ENCODE results near the gene IARS1. TPM values are rescaled to one million over a fixed set of nuclear protein-coding genes. Genes with fewer than 3 reads are reported as not detected.

IARS1 gene
- 247 and 401 TPM in 2 replicates for total RNA-seq (2014; rRNA removed; shearing (Covaris generic); ENCODE audit: low replicate concordance)

- H3K4me3 ChIP-seq (ENCODE audit: low read length), result peak within 1 kb of the TSS; percentile 93
- peak within 1 kb of the TSS; percentile 16; the same call in 1 of the 2 replicates for H2AFZ ChIP-seq (ENCODE audit: low read length)
- peaks cover 66% of the 10 kb centered on the region for H3K79me2 ChIP-seq (ENCODE audit: low read length)
Measured at GRCh38 chr9:92293452-92294296, at the start of gene IARS1. Gene IARS1 (minus strand): TSS chr9:92293697. CDS start chr9:92289419, 4,278 bp downstream.

GRCh38 chr9:92342825-92343488 lies 49.5 kb upstream of the IARS1 start:
- Histone ChIP-seq H3K9ac (ENCODE audit: low read length) (no peak overlapping the region), H2AFZ (ENCODE audit: low read length) (no peak overlapping the region), H3K9me3 (ENCODE audit: low read length) (no peaks in the 10 kb centered on the region; the same call in 1 of the 2 replicates), H3K27ac (ENCODE audit: low read length) (no peak overlapping the region), H3K36me3 (ENCODE audit: insufficient read depth, low read length) (peaks cover 42% of the 10 kb centered on the region), H3K4me1 (ENCODE audit: low read length) (no peaks in the 10 kb centered on the region), H3K9me2 (replicated peaks; ENCODE audit: insufficient read depth, low read length) (no peaks in the 10 kb centered on the region), H3K27me3 (ENCODE audit: low read length) (no peaks in the 10 kb centered on the region), H3K4me2 (ENCODE audit: low read depth, low read length, poor library complexity, severe bottlenecking) (no peak overlapping the region), H3K4me3 (ENCODE audit: low read length) (no peak overlapping the region), H3K79me2 (ENCODE audit: low read length) (peaks cover 12% of the 10 kb centered on the region), H4K20me1 (ENCODE audit: insufficient read depth, low read depth, low read length) (no peaks in the 10 kb centered on the region)
- peak; percentile 49 for DNase-seq

More at GRCh38 chr9:92293452-92294296, at the start of gene IARS1:
- H3K27me3 ChIP-seq (ENCODE audit: low read length), result no peaks in the 10 kb centered on the region
- peaks cover 55% of the 10 kb centered on the region for H3K4me1 ChIP-seq (ENCODE audit: low read length)
- peaks cover 11% of the 10 kb centered on the region for H4K20me1 ChIP-seq (ENCODE audit: insufficient read depth, low read depth, low read length)
- peak; percentile 99 for DNase-seq
- H3K4me2 ChIP-seq (ENCODE audit: low read depth, low read length, poor library complexity, severe bottlenecking), result peak within 1 kb of the TSS; percentile 93
- H3K9me3 ChIP-seq (ENCODE audit: low read length), result no peaks in the 10 kb centered on the region
- peaks cover 53% of the 10 kb centered on the region for H3K36me3 ChIP-seq (ENCODE audit: insufficient read depth, low read length)
- peak within 1 kb of the TSS; percentile 94 for H3K9ac ChIP-seq (ENCODE audit: low read length)
- H3K27ac ChIP-seq (ENCODE audit: low read length), result peak within 1 kb of the TSS; percentile 88
- no peaks in the 10 kb centered on the region for H3K9me2 ChIP-seq (replicated peaks; ENCODE audit: insufficient read depth, low read length)

- peaks cover 10% of the 10 kb centered on the region for H3K79me2 ChIP-seq (ENCODE audit: low read length)
- DNase-seq, result no peak
Measured at GRCh38 chr9:92341578-92341977, 48.1 kb upstream of the IARS1 start.

GRCh38 chr9:92333282-92333634 lies 39.8 kb upstream of the IARS1 start:
- Histone ChIP-seq H2AFZ (ENCODE audit: low read length) (no peak overlapping the region), H3K9ac (ENCODE audit: low read length) (no peak overlapping the region), H3K27me3 (ENCODE audit: low read length) (no peaks in the 10 kb centered on the region), H3K36me3 (ENCODE audit: insufficient read depth, low read length) (peaks cover 47% of the 10 kb centered on the region), H3K9me3 (ENCODE audit: low read length) (no peaks in the 10 kb centered on the region), H3K4me2 (ENCODE audit: low read depth, low read length, poor library complexity, severe bottlenecking) (no peak overlapping the region), H3K9me2 (replicated peaks; ENCODE audit: insufficient read depth, low read length) (no peaks in the 10 kb centered on the region), H4K20me1 (ENCODE audit: insufficient read depth, low read depth, low read length) (no peaks in the 10 kb centered on the region), H3K79me2 (ENCODE audit: low read length) (peaks cover 56% of the 10 kb centered on the region), H3K4me1 (ENCODE audit: low read length) (peaks cover 5% of the 10 kb centered on the region), H3K4me3 (ENCODE audit: low read length) (no peak overlapping the region), H3K27ac (ENCODE audit: low read length) (no peak overlapping the region)
- DNase-seq, result no peak

More at GRCh38 chr9:92341578-92341977, 48.1 kb upstream of the IARS1 start:
- H3K36me3 ChIP-seq (ENCODE audit: insufficient read depth, low read length), result peaks cover 47% of the 10 kb centered on the region
- no peaks in the 10 kb centered on the region for H3K27me3 ChIP-seq (ENCODE audit: low read length)
- H3K27ac ChIP-seq (ENCODE audit: low read length), result no peak overlapping the region
- no peaks in the 10 kb centered on the region for H3K4me1 ChIP-seq (ENCODE audit: low read length)
- no peak overlapping the region for H2AFZ ChIP-seq (ENCODE audit: low read length)
- no peaks in the 10 kb centered on the region for H3K9me2 ChIP-seq (replicated peaks; ENCODE audit: insufficient read depth, low read length)
- no peaks in the 10 kb centered on the region for H4K20me1 ChIP-seq (ENCODE audit: insufficient read depth, low read depth, low read length)
- H3K9ac ChIP-seq (ENCODE audit: low read length), result no peak overlapping the region
- no peak overlapping the region for H3K4me3 ChIP-seq (ENCODE audit: low read length)
- H3K9me3 ChIP-seq (ENCODE audit: low read length), result no peaks in the 10 kb centered on the region; the same call in 1 of the 2 replicates
- no peak overlapping the region for H3K4me2 ChIP-seq (ENCODE audit: low read depth, low read length, poor library complexity, severe bottlenecking)

- Histone ChIP-seq H3K36me3 (ENCODE audit: insufficient read depth, low read length) (peaks cover 42% of the 10 kb centered on the region), H3K4me3 (ENCODE audit: low read length) (no peak overlapping the region), H3K27me3 (ENCODE audit: low read length) (no peaks in the 10 kb centered on the region), H3K9me3 (ENCODE audit: low read length) (no peaks in the 10 kb centered on the region), H3K4me2 (ENCODE audit: low read depth, low read length, poor library complexity, severe bottlenecking) (no peak overlapping the region), H3K4me1 (ENCODE audit: low read length) (peaks cover 10% of the 10 kb centered on the region), H3K27ac (ENCODE audit: low read length) (no peak overlapping the region), H3K79me2 (ENCODE audit: low read length) (peaks cover 61% of the 10 kb centered on the region), H3K9ac (ENCODE audit: low read length) (no peak overlapping the region), H2AFZ (ENCODE audit: low read length) (no peak overlapping the region), H3K9me2 (replicated peaks; ENCODE audit: insufficient read depth, low read length) (no peaks in the 10 kb centered on the region), H4K20me1 (ENCODE audit: insufficient read depth, low read depth, low read length) (no peaks in the 10 kb centered on the region)
- DNase-seq, result no peak
Measured at GRCh38 chr9:92332577-92333281, 39.2 kb upstream of the IARS1 start.

- DNase-seq, result peak; percentile 72
- peak overlapping the region; percentile 42; the same call in 1 of the 2 replicates for H3K27ac ChIP-seq (ENCODE audit: low read length)
- peaks cover 35% of the 10 kb centered on the region for H3K4me1 ChIP-seq (ENCODE audit: low read length)
- H3K27me3 ChIP-seq (ENCODE audit: low read length), result no peaks in the 10 kb centered on the region
- peaks cover 11% of the 10 kb centered on the region for H3K36me3 ChIP-seq (ENCODE audit: insufficient read depth, low read length)
- H4K20me1 ChIP-seq (ENCODE audit: insufficient read depth, low read depth, low read length), result no peaks in the 10 kb centered on the region
- peak overlapping the region; percentile 75 for H3K4me3 ChIP-seq (ENCODE audit: low read length)
- peaks cover 86% of the 10 kb centered on the region for H3K79me2 ChIP-seq (ENCODE audit: low read length)
- no peaks in the 10 kb centered on the region for H3K9me2 ChIP-seq (replicated peaks; ENCODE audit: insufficient read depth, low read length)
- H2AFZ ChIP-seq (ENCODE audit: low read length), result no peak overlapping the region
- H3K4me2 ChIP-seq (ENCODE audit: low read depth, low read length, poor library complexity, severe bottlenecking), result peak overlapping the region; percentile 96
- H3K9me3 ChIP-seq (ENCODE audit: low read length), result no peaks in the 10 kb centered on the region
- H3K9ac ChIP-seq (ENCODE audit: low read length), result peak overlapping the region; percentile 81
Measured at GRCh38 chr9:92328225-92328624, 34.7 kb upstream of the IARS1 start.

- H2AFZ ChIP-seq (ENCODE audit: low read length), result no peak overlapping the region
- H3K4me1 ChIP-seq (ENCODE audit: low read length), result peaks cover 35% of the 10 kb centered on the region
- peak overlapping the region; percentile 42; the same call in 1 of the 2 replicates for H3K27ac ChIP-seq (ENCODE audit: low read length)
- peaks cover 88% of the 10 kb centered on the region for H3K79me2 ChIP-seq (ENCODE audit: low read length)
- no peaks in the 10 kb centered on the region for H3K9me2 ChIP-seq (replicated peaks; ENCODE audit: insufficient read depth, low read length)
- no peak for DNase-seq
- H3K4me2 ChIP-seq (ENCODE audit: low read depth, low read length, poor library complexity, severe bottlenecking), result peak overlapping the region; percentile 96
- no peaks in the 10 kb centered on the region for H4K20me1 ChIP-seq (ENCODE audit: insufficient read depth, low read depth, low read length)
- H3K4me3 ChIP-seq (ENCODE audit: low read length), result peak overlapping the region; percentile 75
- no peaks in the 10 kb centered on the region for H3K9me3 ChIP-seq (ENCODE audit: low read length)
- peaks cover 14% of the 10 kb centered on the region for H3K36me3 ChIP-seq (ENCODE audit: insufficient read depth, low read length)
- H3K27me3 ChIP-seq (ENCODE audit: low read length), result no peaks in the 10 kb centered on the region
- peak overlapping the region; percentile 81 for H3K9ac ChIP-seq (ENCODE audit: low read length)
Measured at GRCh38 chr9:92327283-92327850, 33.9 kb upstream of the IARS1 start.
